Fibroblast of skin of left biceps (primary cell): ENCODE data around the gene E2F2.

ENCODE experiments used
- DNase-seq, 2 experiments: peaks; one replicate each; pipeline ENCODE4 v3.0.0-alpha.2; 2013; ENCODE audit warnings: low read depth in 2 of 2

E2F2 gene

DNA sequence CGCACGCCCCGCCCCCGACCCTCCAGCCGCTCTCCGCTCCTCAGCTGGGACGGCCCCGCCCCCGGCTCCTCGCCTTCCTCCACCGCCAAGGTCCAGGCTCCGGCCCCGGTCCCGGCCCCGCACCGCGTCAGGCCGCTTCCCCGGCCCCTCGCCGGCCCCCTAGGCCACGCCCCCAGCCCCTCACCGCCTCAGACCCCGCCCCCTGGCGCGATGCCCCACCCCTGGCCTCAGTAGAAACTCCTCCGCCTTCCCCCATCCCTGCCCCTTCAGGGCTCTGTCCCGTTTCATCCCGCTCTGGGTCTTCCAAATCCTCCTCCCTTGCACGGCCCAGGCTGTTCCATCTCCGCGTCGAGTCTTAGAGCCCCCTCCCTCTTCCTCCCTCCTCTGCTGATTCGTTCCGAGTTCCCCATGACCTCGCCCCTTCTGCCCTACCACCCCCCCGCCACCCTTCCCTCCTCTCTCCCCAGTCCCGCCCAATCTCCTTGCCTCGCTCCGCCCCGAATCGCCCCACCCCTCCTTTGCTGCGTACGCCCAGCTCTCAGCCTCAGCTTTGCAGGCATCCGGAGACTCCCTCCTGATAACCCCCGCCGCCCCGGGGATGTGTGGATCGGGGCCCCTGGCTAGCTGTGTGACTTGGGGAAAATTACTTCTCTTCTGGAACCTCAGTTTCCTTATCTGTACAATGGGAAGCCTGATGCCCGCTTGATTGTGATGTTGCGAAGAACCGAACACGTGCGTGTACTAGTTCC lies 46.6 kb downstream of the E2F2 start:
- peak; percentile 86 to 87 for DNase-seq

DNA sequence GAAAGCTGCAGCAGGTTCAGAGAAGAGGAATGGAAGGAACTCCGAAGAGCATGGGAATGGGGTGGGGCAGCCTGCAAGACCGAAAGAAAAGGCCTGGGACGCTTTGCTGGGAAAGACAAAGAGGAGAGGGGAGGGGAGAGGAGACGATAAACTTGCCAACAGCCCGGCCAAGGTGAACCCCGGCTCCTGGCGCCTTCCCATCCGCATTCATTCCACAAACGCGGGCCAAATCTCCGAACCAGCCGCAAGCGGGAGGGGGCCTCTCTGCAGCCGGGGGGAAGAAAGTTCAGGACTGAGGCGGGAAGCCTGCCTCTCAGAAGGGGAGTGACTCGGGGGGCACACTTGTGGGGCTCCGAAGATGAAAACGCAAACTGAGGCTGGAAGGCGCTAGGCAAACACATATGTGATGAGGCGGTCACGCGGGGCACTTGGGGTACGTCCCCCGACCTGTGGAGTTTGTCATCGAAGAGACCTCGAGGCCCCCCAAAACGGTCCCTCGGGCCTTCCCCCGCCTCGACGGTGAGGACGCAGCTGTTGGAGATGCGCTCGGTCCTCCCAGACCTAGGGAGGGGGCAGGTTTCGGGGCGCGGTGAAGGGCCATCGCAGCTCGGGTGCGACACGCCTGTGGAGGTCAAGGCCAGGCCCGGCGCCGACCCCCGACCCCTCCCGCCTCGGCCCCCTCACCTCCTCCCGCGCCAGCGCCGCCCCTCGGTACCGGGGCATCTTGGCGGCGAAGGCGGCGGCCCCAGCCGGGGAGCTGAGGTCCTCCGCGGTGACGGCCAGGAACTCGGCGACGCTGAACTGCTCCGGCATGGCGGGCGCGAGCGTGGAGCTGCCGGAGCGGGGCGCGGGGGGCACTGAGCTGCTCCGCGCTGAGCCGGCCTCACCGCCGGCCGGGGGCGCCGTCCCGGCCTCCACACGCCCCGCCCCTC lies 47.4 kb downstream of the E2F2 start, which contains the start of gene ASAP3:
Gene ASAP3 (minus strand): TSS at position 859 of the 932 bp plus-strand sequence. CDS start 46 bp downstream, at position 813.
- peak in 1 of 2 experiments; percentile 17 for DNase-seq

DNA sequence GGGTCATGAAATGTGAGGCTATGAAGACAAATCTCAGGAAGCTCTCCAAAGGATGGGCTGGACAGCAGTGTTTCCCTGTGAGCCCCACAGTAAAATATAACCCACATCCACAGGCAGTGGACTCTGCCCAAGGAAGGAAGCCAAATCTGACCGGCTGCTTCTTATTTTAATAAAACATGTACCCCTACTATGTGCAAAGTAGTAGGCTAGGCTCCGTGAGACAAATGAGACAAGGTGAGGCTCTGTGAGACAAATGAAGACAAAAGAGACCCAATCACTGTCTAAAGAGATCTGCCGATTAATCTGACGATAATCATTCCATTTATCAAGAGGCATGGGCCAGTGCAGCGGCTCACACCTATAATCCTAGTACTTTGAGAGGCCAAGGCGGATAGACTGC lies 49.1 kb downstream of the E2F2 start:
- no peak for DNase-seq

DNA sequence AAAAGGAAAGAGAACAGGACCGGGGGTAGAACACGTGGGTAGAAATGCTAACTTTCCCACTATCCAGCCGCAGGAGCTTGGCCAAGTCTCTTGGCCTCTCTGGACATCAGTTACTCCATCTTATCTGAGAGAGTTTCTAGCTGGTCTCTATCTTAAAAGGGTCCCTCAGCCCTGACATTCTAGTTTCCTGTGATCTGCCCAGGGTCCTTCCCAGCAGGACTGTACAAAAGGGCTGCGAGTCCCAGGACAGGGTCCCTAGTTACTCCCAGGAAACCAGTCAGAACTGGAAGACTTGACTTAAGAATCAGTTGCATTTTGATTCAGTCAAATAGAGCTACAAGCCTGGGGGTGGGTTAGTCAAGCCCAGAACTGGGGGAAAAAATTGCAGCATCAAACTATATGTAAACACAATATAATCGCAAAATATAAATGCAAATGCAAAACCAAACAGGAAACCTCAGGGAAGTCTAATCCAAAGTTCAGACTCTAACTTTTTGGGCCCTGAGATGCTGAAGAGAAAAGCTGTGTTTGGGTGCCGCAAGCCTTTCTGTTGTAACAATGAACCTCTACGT lies 49.9 kb downstream of the E2F2 start:
- DNase-seq: no peak

DNA sequence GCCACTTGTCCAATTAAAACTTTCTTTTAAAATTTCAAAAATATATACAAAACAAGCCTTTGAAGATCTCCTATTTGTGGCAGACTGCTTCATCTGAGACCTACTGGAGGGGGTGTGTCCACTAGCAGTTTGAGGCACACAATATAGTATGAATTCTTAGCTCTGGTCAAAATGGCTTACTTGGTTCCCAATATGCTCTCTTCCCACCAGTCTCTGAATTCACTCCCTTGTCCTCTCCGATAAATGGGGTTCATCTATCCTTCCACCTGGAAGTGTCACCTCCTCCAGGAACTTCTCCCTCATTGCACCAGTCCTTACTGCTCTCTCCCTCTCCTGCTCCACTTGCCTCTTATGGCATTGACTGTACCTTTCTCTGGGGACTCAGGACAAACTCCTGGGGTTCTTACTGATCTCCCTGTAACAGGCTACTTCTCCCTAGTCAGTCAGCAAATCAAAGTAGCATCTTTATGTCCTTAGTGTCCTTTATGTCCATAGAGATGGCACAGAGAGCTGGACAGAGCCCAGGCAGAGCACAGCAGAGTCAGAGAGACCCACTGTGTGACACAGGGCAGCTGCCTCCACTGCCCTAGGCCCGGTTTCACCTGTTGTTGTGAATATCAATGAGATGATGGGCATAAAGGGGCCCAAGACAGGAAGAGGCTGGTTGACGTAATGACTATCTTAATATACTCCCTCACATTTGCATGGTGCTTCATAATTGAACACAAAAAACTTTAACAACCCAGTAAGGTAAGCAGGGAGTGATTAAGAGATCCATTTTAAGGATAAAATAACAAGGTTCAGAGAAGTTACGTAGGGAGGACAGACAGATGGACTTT lies 50.6 kb downstream of the E2F2 start:
- no peak for DNase-seq

DNA sequence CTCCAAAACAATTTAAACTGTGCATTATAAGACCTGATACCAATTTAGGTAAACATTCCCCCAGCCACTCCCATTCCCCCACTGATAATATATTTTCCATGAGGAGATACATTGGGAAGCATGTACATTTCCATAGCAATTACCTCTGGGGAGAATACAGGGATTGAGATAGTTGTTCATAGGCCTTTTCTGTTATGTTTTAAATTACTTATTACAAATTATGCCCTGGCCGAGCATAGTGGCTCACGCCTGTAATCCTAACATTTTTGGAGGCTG lies 51.4 kb downstream of the E2F2 start:
- no peak for DNase-seq

DNA sequence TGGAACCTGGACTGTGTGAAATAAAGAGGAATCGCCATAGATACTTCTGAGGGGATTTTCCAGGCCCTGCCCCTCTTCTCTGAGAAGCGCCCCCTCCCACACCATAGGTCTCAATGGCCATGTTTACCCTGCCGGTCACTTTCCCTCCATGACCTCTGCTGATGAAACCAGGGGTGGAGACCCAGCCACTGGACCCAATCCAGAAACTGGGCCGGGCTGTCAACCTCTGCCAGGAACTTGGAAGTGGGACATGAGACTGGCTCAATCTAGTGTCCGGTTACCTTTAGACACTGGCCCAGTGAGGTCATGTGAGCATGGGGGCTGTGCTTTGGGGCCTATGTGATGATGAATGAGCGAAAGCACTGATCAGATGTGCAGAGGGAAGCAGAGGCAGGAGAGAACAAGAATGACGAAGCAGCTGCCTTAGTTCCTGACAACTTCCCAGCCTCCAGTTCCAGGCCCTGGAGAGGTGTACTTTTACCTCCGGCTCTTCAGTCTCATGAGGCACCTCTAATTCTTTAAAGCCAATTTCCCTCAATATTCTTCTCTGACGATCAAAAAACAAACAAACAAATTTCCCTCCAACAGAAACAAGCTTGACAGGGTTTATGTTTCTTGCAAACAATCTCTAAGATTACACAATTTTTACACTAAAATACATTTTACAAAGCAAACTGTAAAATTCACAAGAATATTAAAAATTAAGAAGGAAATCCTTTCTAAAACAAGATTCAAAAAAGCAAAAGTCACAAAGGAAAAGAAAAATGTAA lies 52.0 kb downstream of the E2F2 start:
- DNase-seq: no peak

DNA sequence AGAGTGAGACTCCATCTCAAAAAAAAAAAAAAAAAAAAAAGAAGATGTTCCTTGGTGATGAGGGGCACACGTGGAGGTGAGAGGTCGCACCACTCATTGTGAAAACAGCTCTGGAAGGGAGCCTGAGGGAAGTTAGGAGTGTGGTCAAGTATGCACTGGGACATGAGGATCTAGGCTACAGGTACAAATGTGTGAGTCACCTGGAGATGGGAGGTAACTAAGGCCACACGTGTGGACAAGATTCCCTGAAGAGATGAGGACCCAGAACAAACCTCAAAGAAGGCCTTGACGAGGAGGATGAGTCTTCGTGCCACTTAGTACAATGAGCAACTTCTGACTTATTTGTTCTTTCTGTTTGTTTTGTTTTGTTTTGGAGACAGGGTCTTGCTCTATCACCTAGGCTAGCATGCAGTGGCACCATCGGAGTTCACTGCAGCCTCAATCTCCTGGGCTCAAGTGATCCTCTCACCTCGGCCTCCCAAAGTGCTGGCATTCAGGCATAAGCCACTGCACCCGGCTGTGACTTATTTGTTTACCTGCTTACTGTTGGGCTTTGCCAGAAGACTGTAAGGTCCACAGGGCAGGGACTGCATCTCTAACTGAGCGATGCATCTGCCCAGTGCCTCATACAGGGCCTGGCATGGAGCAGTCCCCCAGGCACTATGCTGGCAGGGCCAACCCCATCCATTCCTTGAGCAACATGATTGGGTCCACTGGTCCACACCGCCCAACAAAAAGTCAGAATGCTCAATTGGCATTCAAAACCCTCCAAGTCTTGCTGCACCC lies 53.5 kb downstream of the E2F2 start:
- DNase-seq: no peak

DNA sequence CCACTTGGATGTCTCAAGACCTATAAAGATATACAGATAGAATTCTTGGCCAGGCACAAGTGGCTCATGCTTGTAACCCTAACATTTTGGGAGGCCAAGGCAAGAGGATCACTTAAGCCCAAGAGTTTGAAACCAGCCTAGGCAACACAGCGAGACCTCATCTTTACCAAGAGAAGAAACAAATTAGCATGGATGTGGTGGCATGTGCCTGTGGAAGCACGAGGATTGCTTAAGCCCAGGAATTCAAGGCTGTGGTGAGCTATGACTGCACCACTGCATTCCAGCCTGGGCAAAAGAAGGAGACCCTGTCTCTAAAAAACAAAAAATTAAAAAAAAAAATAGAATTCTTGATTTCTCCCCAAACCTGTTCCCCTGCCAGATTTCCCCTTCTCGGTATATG lies 55.4 kb downstream of the E2F2 start:
- peak in 1 of 2 experiments; percentile 21 for DNase-seq

DNA sequence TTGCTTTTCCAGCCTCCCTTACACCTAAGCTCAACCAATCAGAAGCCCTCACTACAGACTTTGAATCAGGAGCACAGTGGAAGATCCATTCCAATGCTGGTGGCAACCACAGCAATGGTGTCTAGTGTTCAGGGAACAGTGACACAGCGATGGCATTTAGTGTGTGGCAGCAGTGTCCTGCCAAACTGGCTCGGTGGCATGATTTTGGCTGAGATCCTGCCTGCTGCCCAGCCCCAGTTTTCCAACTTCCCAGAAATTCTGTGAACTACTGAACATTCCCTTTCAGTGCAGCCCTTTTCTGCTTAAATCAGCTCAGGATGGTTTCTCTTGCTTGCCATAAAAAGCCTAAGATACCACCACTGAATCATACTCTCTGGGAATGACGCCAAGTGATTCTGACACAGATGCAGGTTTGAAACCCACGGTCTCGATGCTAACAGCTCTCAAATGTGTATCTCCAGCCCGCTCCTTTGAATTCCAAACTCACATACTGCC lies 55.9 kb downstream of the E2F2 start:
- peak; percentile 90 to 92 for DNase-seq

DNA sequence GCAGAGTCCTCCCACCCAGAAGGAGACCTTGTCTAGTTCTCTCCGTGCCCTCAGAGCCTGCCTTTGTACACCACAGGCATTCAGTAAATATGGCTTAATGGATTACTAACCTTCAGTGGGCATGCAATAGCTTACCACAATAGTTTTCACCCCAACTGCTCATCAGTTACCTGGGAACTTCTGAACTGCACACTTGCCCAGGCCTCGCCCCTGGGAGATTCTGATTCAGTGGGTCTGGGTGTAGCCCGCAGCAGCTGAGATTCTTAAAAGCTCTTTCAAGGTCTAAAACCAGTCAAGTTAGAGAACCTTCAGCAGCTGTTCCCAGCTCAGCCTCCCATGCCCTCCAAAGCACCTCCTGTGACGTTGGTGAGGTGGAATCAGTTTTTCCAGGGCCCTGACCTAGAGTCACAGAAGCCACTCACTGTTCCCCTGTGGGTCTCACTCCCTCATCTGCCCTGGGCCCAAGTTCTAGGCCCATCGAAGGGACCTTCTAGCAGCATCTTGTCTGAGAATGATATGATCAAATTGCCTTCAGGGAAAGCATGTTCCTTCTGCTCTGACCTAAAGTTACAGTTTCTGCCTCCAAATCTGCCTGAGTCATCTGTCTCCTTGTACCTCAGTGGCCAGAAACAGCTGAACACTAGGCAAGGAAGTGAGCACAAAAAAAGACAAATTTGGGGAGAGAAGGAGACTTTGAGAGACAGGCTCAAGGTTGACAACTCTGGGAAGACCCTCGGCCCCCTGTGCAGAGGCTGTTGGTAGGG lies 57.8 kb downstream of the E2F2 start:
- DNase-seq: no peak

DNA sequence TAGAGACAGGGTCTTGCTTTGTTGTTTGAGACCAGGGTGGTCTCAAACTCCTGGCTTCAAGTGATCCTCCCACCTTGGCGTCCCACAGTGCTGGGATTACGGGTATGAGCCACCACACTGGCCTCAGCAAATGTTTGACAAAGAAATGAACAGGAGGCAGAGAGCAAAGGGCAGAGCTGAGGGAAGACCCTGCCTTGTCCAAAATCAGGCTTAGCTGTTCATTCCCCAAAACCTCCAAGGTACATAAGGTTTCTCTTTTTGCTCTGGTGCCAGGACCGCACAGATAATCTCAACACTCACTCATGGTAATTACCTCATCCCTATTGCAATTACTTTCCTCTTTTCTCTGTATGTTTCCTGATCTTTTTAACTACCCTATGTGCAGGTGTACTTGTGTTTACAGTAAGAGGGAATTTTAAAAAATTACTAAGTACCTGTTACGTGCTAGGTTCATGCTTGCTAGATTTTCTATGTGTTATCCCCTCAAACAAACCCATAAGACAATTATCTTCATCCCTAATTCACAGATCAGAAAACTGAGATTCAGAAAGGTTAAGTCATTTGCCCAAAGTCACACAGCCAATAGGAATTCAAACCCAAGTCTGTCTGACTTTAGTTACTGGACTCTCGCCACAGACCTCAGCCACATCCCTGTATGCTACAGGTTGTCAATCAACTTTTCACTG lies 58.5 kb downstream of the E2F2 start:
- no peak for DNase-seq

DNA sequence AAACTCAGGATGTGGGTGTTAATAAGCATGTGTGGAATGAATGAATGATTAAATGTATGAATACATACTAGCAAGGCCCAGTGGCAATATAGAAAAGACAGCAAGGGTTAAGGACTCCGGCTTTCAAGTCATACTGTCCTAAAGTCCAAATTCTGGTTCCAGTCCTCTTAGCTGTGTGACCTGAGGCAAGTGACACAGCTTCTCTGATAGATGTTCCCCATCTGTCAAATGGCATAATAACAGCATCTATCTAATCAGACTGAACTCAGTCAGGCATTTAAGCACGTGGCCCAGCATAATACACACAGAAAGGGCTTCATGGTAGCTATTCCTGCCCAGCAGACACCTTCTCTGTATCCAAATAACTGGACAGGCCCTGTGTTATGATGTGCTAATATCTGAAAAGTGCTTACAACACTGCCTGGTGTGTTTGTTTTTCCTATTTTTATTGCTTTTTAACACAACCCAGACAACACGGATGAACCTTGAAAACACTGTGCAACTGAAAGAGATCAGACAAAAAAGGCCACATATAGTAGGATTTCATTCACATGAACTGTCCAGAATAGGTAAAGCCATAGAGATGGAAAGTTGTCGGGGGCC lies 59.5 kb downstream of the E2F2 start:
- DNase-seq: no peak

DNA sequence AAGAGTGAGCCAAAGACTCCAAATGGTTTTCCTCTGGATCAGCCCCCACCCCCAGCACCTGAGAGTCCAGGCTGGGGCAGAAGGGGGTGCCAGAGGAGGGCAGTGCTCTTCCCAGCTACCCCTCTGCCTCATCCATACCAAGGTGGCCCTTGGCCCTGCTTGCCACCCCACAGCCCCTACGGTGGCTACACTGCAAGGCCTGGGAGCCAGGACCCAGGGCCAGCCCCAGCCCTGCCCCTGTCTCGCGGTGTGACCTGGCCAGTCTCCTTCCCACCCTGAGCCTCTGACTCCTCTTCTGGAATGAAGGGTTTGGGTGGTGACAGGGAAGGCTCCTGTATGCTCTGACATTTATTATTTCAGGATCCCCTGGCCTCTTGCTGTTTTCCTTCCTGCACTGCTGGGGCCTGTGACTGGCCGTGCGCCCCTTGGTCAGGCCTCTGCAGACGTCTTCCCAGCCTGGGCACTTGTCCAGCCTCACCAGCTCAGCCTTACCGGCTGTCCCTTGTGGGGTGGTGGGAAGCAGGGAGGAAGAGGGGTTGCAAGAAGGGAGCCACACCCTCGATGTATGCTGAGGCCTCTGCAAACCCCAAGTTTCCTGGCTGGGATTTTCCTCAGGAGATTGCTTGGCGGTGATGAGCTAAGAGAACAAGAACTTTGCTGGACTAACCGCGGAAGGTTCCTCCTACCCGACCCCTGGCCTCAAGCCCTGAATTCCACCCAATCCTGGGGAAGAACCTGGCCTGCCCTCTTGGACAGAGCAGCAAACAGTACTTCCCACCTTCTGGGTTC lies 60.6 kb downstream of the E2F2 start:
- DNase-seq: peak; percentile 60 to 63

DNA sequence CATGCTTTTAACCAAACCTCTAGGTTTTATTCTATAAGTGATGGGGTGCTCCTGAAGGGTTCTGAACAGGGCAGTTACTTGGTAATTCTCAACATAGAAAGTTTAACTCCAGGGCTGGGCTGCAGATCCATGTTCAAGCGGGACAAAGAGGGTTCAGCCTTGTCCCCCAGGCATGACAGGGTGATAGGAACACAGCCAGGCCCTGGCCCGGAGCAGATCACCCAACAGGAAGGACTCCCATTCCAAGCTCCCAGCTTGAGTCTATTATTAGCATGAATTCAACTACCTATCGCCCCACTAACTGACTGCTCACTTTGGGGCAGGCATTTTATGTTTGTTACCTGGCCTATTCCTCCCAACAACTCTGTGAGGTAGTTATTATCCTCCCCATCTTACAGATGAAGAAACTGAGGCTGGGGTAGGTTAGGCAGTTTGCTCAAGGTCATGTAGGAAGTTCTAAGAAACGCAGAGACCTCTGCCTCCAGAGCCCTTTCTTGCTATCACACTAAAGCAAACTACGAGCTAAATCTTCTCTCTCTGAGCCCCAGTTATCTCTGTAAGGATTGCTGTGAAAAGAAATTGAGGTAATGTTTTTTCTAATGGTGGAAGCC lies 61.6 kb downstream of the E2F2 start:
- no peak for DNase-seq

DNA sequence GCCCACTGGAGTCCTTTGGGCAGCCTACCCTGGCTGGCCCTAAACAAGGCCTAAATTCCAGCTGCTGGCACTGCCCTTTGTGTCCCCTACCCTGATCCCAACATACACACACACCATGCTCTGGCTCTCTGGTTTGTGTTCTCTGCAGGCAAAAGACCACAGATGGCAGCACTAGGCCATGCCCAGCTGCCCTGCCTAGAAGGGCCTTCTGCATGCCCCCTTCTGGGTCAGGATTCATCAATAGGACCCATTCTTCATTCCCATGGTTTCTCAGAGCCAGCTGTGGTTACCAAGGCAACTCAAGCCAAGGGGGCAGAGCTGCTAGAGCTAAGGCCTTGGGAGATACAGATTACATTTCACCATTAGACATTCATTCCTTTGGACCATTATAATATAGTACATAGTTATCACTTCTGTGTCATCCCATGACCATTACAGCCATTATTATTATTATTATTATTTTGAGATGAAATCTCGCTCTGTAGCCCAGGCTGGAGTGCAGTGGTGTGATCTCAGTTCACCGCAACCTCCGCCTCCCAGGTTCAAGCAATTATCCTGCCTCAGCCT lies 64.5 kb downstream of the E2F2 start:
- no peak for DNase-seq

DNA sequence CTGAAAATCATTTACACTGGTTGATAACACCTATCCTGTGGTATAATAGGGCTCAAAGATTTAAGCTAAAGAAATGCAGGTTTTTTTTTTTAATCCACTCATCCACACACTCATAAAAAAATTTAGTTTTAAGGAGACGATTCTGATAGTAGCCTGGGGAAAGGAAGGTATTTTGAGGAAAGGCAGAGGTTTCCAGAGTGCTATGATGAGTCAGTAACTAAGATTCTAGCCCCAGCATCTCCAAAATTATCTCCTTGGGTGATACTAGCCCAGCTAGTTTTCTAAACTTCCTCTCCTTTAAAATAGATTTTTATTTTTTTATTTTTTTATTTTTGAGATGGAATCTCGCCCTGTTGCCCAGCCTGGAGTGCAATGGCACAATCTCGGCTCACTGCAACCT lies 67.7 kb downstream of the E2F2 start:
- DNase-seq: no peak
